GM11168 (cell line): ENCODE data around the gene CYP2A7.
"Not testable (repeated sequence)": the region's sequence is repeated elsewhere in the genome, so short reads cannot be mapped to it uniquely, and the experiment has no call there.

ENCODE experiments used
- in situ Hi-C: fragments of 300-500 bp; cut with MboI; formaldehyde crosslinking; loops from one replicate; pipeline ENCODE4 v1.12.0; 2022; ENCODE audit warnings: low sequenced_read_pairs; ENCODE audit not compliant: unreplicated experiment

CYP2A7 gene, protein sequence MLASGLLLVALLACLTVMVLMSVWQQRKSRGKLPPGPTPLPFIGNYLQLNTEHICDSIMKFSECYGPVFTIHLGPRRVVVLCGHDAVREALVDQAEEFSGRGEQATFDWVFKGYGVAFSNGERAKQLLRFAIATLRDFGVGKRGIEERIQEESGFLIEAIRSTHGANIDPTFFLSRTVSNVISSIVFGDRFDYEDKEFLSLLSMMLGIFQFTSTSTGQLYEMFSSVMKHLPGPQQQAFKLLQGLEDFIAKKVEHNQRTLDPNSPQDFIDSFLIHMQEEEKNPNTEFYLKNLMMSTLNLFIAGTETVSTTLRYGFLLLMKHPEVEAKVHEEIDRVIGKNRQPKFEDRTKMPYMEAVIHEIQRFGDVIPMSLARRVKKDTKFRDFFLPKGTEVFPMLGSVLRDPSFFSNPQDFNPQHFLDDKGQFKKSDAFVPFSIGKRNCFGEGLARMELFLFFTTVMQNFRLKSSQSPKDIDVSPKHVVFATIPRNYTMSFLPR

DNA sequence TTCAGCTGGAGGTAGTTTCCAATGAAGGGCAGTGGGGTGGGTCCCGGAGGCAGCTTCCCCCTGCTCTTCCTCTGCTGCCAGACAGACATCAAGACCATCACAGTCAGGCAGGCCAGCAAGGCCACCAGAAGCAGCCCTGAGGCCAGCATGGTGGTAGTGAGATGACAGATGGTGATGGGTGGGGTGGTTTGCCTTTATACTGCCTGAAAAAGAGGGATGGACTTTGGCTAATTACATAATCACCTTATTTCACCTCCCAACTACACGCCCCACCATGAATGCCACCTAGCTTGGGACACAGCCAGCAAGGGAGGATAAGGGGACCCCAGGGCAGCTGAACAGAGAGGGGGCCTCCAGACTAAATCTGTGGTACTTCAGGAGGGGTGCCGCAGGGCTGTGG, at the start of gene CYP2A7:
TSS of gene CYP2A7 (minus strand) at position 170 of the 400 bp plus-strand sequence. CDS start at position 149, 21 bp downstream.
- in situ Hi-C loops = loop anchor here (5.0 kb wide), 1 partner anchor 35 kb away; no protein-coding TSS in a partner anchor

GRCh38 chr19:40930799-40931198, 48.8 kb upstream of the CYP2A7 start:
- in situ Hi-C loops = not testable (repeated sequence)

- in situ Hi-C loops = not testable (repeated sequence)
These were observed 47.9 kb upstream of the CYP2A7 start for GRCh38 chr19:40929942-40930341.

DNA sequence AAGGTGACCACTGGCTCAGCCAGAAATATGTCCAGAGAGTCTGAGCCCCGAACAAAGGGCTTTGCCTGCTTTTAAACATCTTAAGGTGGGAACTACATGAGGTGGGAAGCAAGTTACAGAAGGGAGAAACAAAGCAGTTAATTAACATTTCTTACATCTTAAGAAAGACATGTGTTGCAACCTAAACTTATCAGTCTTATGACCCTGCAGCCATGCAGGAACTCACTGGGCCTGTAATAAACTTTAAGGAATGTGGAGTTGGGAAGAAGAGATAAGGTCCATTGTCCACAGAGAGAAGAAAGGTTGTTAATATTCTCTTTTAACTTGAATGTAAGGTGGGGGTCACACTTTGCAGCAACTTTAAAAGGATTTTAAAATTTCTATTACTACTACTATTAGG, 46.8 kb upstream of the CYP2A7 start:
- in situ Hi-C loops = no loop called here

DNA sequence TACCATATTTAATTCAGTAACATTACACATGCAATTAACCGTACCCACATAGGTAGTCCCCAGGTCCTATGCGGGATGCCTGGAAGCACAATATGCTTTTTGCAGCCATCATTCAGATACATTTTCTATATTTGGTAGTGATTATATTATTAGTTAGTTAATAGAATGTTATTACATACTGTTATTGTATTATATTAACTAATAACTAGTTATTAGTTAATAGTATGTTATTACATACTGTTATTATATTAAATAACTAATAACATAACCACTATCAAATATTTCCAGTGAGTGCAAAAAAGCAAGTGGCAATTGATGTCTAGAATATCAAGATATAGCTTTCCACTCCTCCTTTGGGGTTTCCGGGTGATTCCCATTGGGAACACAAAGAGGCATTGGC, 45.5 kb upstream of the CYP2A7 start:
- in situ Hi-C loops = no loop called here

- in situ Hi-C loops = not testable (repeated sequence)
These were observed 44.2 kb upstream of the CYP2A7 start for GRCh38 chr19:40926276-40926675.

DNA sequence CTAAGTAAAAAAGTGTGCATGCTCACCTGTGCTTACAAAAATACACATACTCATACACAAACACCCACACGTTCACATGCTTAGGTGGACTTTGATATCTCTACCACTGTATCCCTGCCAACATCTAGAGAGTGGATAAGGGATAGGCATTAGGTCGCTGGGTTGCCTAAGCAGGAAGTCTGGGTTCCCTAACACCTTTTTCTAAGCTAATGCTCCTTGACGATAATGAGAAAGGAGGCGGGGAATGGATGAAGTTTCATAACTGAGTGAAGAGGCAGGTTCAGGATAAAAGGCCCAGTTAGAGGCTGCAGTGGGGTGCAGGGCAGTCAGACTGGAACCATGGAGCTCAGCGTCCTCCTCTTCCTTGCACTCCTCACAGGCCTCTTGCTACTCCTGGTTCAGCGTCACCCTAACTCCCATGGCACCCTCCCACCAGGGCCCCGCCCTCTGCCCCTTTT, 41.9 kb upstream of the CYP2A7 start:
- in situ Hi-C loops = no loop called here

- in situ Hi-C loops = not testable (repeated sequence)
These were observed 40.5 kb upstream of the CYP2A7 start for GRCh38 chr19:40922237-40923160.

GRCh38 chr19:40921005-40921897, 39.2 kb upstream of the CYP2A7 start:
- in situ Hi-C loops = no loop called here

DNA sequence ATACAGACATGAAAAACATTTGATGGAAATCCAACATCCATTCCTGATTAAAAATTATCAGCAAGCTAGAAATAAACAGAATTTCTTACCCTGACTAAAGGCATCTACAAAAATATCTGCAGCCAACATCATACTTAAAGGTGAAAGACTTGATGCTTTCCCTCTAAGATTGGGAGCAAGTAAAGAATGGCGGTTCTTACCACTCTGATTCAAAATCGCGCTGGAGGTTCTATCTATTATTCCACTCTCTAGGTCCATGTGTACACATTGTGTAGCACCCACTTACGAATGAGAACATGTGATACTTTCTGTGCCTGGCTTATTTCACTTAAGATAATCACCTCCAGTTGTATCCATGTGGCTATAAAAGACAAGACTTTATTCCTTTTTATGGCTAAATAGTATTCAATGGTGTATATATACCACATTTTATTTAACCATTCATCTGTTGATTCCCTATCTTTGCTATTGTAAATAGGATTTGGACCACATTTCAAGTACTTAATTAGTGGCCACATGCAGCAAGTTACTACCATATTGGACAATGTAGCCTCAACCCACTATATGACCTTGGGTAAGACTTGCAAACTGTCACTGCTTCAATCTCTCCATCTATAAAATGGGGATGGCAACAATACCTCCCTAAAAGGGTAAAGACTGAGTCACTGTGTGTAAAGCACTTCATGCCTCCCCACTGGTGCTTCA, 38.4 kb upstream of the CYP2A7 start:
- in situ Hi-C loops = no loop called here

DNA sequence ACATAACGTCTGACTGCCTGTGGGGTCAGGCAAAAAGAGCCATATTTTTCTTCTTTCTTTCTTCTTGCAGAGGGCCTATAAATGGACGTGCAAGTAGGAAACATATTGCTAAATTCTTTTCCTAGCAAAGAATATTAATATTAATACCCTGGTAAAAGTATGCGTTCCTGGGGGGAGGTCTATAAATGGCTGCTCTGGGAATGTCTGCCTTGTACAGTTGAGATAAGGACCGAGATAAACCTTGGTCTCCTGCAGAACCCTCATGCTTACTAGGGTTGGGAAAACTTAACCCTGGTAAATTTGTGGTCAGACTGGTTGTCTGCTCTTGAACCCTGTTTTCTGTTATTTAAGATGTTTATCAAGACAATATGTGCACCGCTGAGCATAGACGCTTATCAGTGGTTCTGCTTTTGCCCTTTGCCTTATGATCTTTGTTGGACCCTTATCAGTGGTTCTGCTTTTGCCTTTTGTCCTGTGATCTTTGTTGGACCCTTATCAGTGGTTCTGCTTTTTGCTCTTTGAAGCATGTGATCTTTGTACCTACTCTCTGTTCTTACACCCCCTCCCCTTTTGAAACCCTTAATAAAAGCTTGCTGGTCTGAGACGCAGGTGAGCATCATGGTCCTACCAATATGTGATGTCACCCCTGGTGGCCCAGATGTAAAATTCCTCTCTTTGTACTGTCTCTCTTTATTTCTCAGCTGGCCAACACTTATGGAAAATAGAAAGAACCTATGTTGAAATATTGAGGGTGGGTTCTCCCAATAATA, 37.7 kb upstream of the CYP2A7 start:
- in situ Hi-C loops = not testable (repeated sequence)

DNA sequence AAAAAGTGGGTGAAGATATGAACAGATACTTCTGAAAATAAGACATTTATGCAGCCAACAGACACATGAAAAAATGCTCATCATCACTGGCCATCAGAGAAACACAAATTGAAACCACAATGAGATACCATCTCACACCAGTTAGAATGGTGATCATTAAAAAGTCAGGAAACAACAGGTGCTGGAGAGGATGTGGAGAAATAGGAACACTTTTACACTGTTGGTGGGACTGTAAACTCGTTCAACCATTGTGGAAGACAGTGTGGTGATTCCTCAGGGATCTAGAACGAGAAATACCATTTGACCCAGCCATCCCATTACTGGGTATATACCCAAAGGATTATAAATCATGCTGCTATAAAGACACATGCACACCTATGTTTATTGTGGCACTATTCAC, 36.3 kb upstream of the CYP2A7 start:
- in situ Hi-C loops = not testable (repeated sequence)

- in situ Hi-C loops = no loop called here
These were observed 26.9 kb upstream of the CYP2A7 start for GRCh38 chr19:40908976-40909375.

DNA sequence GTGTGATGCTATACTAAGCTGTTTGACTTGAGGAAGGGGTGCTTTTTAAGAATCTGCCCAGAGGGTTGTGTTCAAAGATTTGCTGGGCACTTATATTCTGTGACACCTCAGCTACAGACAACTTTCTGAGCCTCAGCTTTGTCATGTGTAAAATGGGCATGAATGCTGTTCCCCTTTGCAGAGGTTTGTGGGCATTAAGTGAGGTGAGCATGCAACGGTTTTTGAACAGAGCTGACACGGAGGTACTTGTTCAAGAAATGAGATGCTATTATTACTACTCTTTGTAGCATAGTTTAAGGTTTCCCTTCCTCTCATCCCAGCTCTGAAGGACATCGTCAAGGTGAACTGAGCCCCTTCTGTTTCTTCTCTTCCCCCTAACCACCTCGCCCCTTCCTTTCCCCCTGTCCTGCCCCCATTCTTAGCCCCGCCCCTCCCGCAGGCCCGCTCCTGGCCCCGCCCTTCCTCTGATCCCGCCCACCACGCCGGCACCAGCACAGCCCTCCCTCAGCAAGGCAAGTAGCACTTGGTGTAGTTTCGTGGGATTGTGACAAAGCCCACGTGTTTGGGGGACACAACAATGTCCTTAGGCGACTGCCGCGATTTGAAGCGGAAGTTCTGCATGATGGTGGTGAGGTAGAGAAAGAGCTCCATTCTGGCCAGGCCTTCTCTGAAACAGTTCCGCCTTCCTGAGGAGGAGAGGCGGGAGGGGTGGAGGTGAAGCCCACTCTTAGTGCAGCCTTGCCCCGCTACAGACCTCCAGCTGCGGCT, 26.1 kb upstream of the CYP2A7 start:
- in situ Hi-C loops = no loop called here

DNA sequence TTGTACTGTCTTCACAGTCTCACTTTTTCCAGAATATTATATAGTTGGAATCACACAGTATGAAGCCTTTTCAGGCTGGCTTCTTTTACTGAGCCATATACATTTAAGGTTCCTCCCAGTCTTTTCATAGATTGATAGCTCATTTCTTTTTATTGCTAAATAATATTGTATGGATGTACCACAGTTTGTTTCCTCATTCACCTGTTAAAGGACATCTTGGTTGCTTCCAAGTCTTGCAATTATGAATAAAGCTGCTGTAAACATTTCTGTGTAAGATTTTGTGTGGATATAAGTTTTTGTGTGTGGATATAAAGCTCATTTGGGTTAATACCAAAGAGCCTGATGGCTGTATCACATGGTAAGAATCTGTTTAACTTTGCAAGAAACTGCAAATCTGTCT, 24.5 kb upstream of the CYP2A7 start:
- in situ Hi-C loops = no loop called here

GRCh38 chr19:40904673-40905156, 22.7 kb upstream of the CYP2A7 start:
- in situ Hi-C loops = not testable (repeated sequence)

GRCh38 chr19:40901975-40902750, 20.1 kb upstream of the CYP2A7 start:
- in situ Hi-C loops = not testable (repeated sequence)
